ENCODE measurements around the gene KCNC4. TPM values are rescaled to one million over a fixed set of nuclear protein-coding genes. Genes with fewer than 3 reads are reported as not detected.

Gene KCNC4
- polyA plus RNA-seq, 6 donors from 2014 or later, result 1.1 to 2.4 (median 1.3) TPM

GRCh38 chr1:110210604-110211495 is 736 bp downstream of the KCNC4 start:
- peak; percentile 13 to 20 for ATAC-seq (ENCODE audit: low read depth in 2 of 2)
- Mint-ChIP-seq H3K36me3 (no peaks in the 10 kb centered on the region), H3K9me3 (no peaks in the 10 kb centered on the region), H3K4me3 (peak overlapping the region; percentile 91 to 97 (median 94)), H3K27me3 (peaks cover 0 to 5% (median 0%) of the 10 kb centered on the region in 3 donors), H3K27ac (peak overlapping the region; percentile 53 to 99 (median 96)), H3K4me1 (peaks cover 39 to 41% (median 40%) of the 10 kb centered on the region in 3 donors)
- peak; percentile 69 for DNase-seq

- Mint-ChIP-seq H3K4me3 (peak overlapping the region; percentile 91 to 97 (median 94)), H3K27me3 (peaks cover 0 to 5% (median 0%) of the 10 kb centered on the region in 3 donors), H3K36me3 (no peaks in the 10 kb centered on the region), H3K27ac (peak overlapping the region; percentile 53 to 99 (median 96)), H3K4me1 (peaks cover 39 to 41% (median 40%) of the 10 kb centered on the region in 3 donors), H3K9me3 (no peaks in the 10 kb centered on the region)
- ATAC-seq (ENCODE audit: low read depth in 2 of 2) (peak; percentile 16 to 29), DNase-seq (peak; percentile 70)
These were observed 1.5 kb downstream of the KCNC4 start for GRCh38 chr1:110211496-110212168.

- peak; percentile 15 for DNase-seq
- peak overlapping the region in 5 of 6 donors; percentile 56 to 96 (median 90) for H3K27ac Mint-ChIP-seq
- peak overlapping the region; percentile 63 to 97 (median 82) for H3K4me3 Mint-ChIP-seq
- H3K9me3 Mint-ChIP-seq, result no peaks in the 10 kb centered on the region
- no peaks in the 10 kb centered on the region for H3K36me3 Mint-ChIP-seq
- no peak for ATAC-seq (ENCODE audit: low read depth in 2 of 2)
- H3K27me3 Mint-ChIP-seq, result peaks cover 0 to 5% (median 0%) of the 10 kb centered on the region in 3 donors
- H3K4me1 Mint-ChIP-seq, result peaks cover 34 to 40% (median 39%) of the 10 kb centered on the region in 3 donors
These were observed 2.3 kb downstream of the KCNC4 start for GRCh38 chr1:110212169-110213142.

- ATAC-seq (ENCODE audit: low read depth in 2 of 2), result no peak
- Mint-ChIP-seq H3K27ac (peak overlapping the region in 3 of 6 donors; percentile 19 to 57 (median 39)), H3K9me3 (no peaks in the 10 kb centered on the region), H3K4me3 (peak overlapping the region in 7 of 8 donors; percentile 12 to 86 (median 61)), H3K36me3 (no peaks in the 10 kb centered on the region), H3K4me1 (peaks cover 27 to 40% (median 36%) of the 10 kb centered on the region in 3 donors), H3K27me3 (peaks cover 0 to 5% (median 0%) of the 10 kb centered on the region in 3 donors)
- no peak for DNase-seq
These were observed 3.0 kb downstream of the KCNC4 start for GRCh38 chr1:110213143-110213540.

GRCh38 chr1:110214454-110215404 is 4.6 kb downstream of the KCNC4 start:
- Mint-ChIP-seq H3K9me3 (no peaks in the 10 kb centered on the region), H3K27ac (peak overlapping the region in 2 of 6 donors; percentile 11 to 34), H3K36me3 (no peaks in the 10 kb centered on the region), H3K4me1 (peaks cover 15 to 34% (median 21%) of the 10 kb centered on the region in 3 donors), H3K4me3 (no peak overlapping the region), H3K27me3 (peaks cover 0 to 5% (median 0%) of the 10 kb centered on the region in 3 donors)
- ATAC-seq (ENCODE audit: low read depth in 2 of 2) (no peak), DNase-seq (no peak)

- Mint-ChIP-seq H3K27me3 (peaks cover 0 to 5% (median 0%) of the 10 kb centered on the region in 3 donors), H3K9me3 (no peaks in the 10 kb centered on the region), H3K27ac (peak overlapping the region in 2 of 6 donors; percentile 72 to 74), H3K4me1 (peaks cover 12 to 32% (median 19%) of the 10 kb centered on the region in 3 donors), H3K36me3 (no peaks in the 10 kb centered on the region), H3K4me3 (no peak overlapping the region)
- ATAC-seq (ENCODE audit: low read depth in 2 of 2), result no peak
- no peak for DNase-seq
These were observed 5.8 kb downstream of the KCNC4 start for GRCh38 chr1:110215621-110216515.

GRCh38 chr1:110216844-110217444 is 6.8 kb downstream of the KCNC4 start:
- Mint-ChIP-seq H3K36me3 (no peaks in the 10 kb centered on the region), H3K4me1 (peaks cover 6 to 26% (median 17%) of the 10 kb centered on the region in 3 donors), H3K27ac (peak overlapping the region in 1 of 6 donors; percentile 57), H3K4me3 (no peak overlapping the region), H3K27me3 (peaks cover 0 to 5% (median 0%) of the 10 kb centered on the region in 3 donors), H3K9me3 (no peaks in the 10 kb centered on the region)
- ATAC-seq (ENCODE audit: low read depth in 2 of 2) (no peak), DNase-seq (no peak)

- DNase-seq, result no peak
- no peaks in the 10 kb centered on the region for H3K27me3 Mint-ChIP-seq
- no peak overlapping the region for H3K4me3 Mint-ChIP-seq
- no peak for ATAC-seq (ENCODE audit: low read depth in 2 of 2)
- peaks cover 0 to 19% (median 10%) of the 10 kb centered on the region in 3 donors for H3K4me1 Mint-ChIP-seq
- no peaks in the 10 kb centered on the region for H3K9me3 Mint-ChIP-seq
- H3K36me3 Mint-ChIP-seq, result peaks cover 0 to 4% of the 10 kb centered on the region in 2 donors
- H3K27ac Mint-ChIP-seq, result peak overlapping the region in 1 of 6 donors; percentile 52
These were observed 8.0 kb downstream of the KCNC4 start for GRCh38 chr1:110218137-110218536.

- Mint-ChIP-seq H3K4me3 (no peak overlapping the region), H3K36me3 (peaks cover 0 to 10% of the 10 kb centered on the region in 2 donors), H3K27ac (peak overlapping the region in 1 of 6 donors; percentile 39), H3K4me1 (peaks cover 0 to 13% (median 4%) of the 10 kb centered on the region in 3 donors), H3K9me3 (no peaks in the 10 kb centered on the region), H3K27me3 (no peaks in the 10 kb centered on the region)
- DNase-seq (no peak), ATAC-seq (ENCODE audit: low read depth in 2 of 2) (no peak)
These were observed 8.6 kb downstream of the KCNC4 start for GRCh38 chr1:110218739-110219138.

GRCh38 chr1:110220324-110220723 is 10.2 kb downstream of the KCNC4 start:
- Mint-ChIP-seq H3K4me3 (no peak overlapping the region), H3K27me3 (no peaks in the 10 kb centered on the region), H3K4me1 (peaks cover 0 to 8% (median 0%) of the 10 kb centered on the region in 3 donors), H3K36me3 (peaks cover 5 to 13% of the 10 kb centered on the region in 2 donors), H3K9me3 (no peaks in the 10 kb centered on the region), H3K27ac (peak overlapping the region in 1 of 6 donors; percentile 37)
- DNase-seq (no peak), ATAC-seq (ENCODE audit: low read depth in 2 of 2) (no peak)

GRCh38 chr1:110221119-110221518 is 11.0 kb downstream of the KCNC4 start:
- Mint-ChIP-seq H3K27me3 (no peaks in the 10 kb centered on the region), H3K27ac (no peak overlapping the region), H3K4me1 (peaks cover 0 to 8% (median 0%) of the 10 kb centered on the region in 3 donors), H3K36me3 (peaks cover 5 to 13% of the 10 kb centered on the region in 2 donors), H3K4me3 (no peak overlapping the region), H3K9me3 (no peaks in the 10 kb centered on the region)
- ATAC-seq (ENCODE audit: low read depth in 2 of 2) (no peak), DNase-seq (no peak)

Measured in naive B cell (primary cell).